A549 (cell line): ENCODE data around the gene TBL1X. TPM values are rescaled to one million over a fixed set of nuclear protein-coding genes. Genes with fewer than 3 reads are reported as not detected.

Experiments used
- ATAC-seq, 2 experiments: fragments of 200-7000 bp in 1 of 2; fragments of >200 bp in 1 of 2; cut with Nextera tagmentation in 1 of 2; cut with Tn5 transposase in 1 of 2; 3 replicates each; pipeline versions ENCODE4 v1.8.0 to v1.9.1; 2018 to 2020; ENCODE audit warnings: mild to moderate bottlenecking in 1 of 2, moderate library complexity in 1 of 2
- CTCF ChIA-PET: fragments of 300-600 bp; sonication (Branson Sonifier 250); formaldehyde crosslinking; extraction: SDS; loops from one replicate; lab custom pipeline; 2021; ENCODE audit warnings: antibody characterized with exemption, inconsistent platforms; lab: Yijun Ruan, JAX
- POLR2A ChIA-PET: fragments of 350-600 bp; formaldehyde crosslinking; extraction: SDS; loops from one replicate; lab custom pipeline; 2021; ENCODE audit warnings: antibody characterized with exemption, inconsistent platforms; lab: Yijun Ruan, JAX
- DNase-seq, 2 experiments: peaks; one replicate each; pipeline versions ENCODE4 v3.0.0 to v3.0.0-alpha.2; 2011 to 2016; ENCODE audit warnings: low read depth in 1 of 2, low spot score in 1 of 2
- FAIRE-seq: peaks from 2 replicates; lab custom pipeline; 2011; peaks lifted over from hg19 to GRCh38; lab: Jason Lieb, UNC
- H3K27ac ChIP-seq, 2 experiments: fragments of >200 bp; sonication (Bioruptor Twin); formaldehyde crosslinking; 3 replicates each; pipeline ENCODE4 v1.5.1; 2016 to 2017
- H3K4me1 ChIP-seq: fragments of >200 bp; sonication (Bioruptor Twin); formaldehyde crosslinking; 3 replicates; pipeline ENCODE4 v1.6.1; 2016
- H3K4me2 ChIP-seq: fragments of >200 bp; sonication (Bioruptor Twin); formaldehyde crosslinking; 3 replicates; pipeline ENCODE4 v1.6.1; 2016
- H3K4me3 ChIP-seq: fragments of >200 bp; sonication (Bioruptor Twin); formaldehyde crosslinking; 3 replicates; pipeline ENCODE4 v1.5.1; 2016
- H3K9me3 ChIP-seq: fragments of >200 bp; sonication (Bioruptor Twin); formaldehyde crosslinking; 3 replicates; pipeline ENCODE4 v1.6.1; 2016
- EP300 ChIP-seq, 2 experiments: fragments of >200 bp; sonication (Bioruptor Twin); formaldehyde crosslinking; IDR thresholded peaks; 2 replicates in 1 of 2; 3 replicates in 1 of 2; pipeline ENCODE4 v1.6.1; 2016 to 2017
- FOSB ChIP-seq: fragments of 250-450 bp; sonication (Bioruptor Pico); IDR thresholded peaks from 2 replicates; pipeline ENCODE4 v1.5.0; 2020; ENCODE audit warnings: mild to moderate bottlenecking, moderate library complexity
- FOSL2 ChIP-seq, 2 experiments: fragments of 450-650 bp in 1 of 2; fragments of >200 bp in 1 of 2; sonication (Bioruptor Twin) in 1 of 2; formaldehyde crosslinking; IDR thresholded peaks; 2 replicates each; pipeline versions ENCODE4 v1.5.0 to v1.6.1; 2016 to 2020; ENCODE audit warnings: mild to moderate bottlenecking in 1 of 2, moderate library complexity in 1 of 2
- FOXS1 ChIP-seq: fragments of 250-450 bp; sonication (Bioruptor Pico); IDR thresholded peaks from 2 replicates; pipeline ENCODE4 v1.5.0; 2020; ENCODE audit warnings: mild to moderate bottlenecking, moderate library complexity
- HDAC2 ChIP-seq: fragments of 200-600 bp; sonication (generic); IDR thresholded peaks from 2 replicates; pipeline ENCODE4 v1.6.1; 2016
- HOXB5 ChIP-seq: fragments of 250-450 bp; sonication (Bioruptor Pico); IDR thresholded peaks from 2 replicates; pipeline ENCODE4 v1.5.0; 2020; ENCODE audit warnings: mild to moderate bottlenecking, moderate library complexity
- JUN ChIP-seq, 2 experiments: fragments of >200 bp; sonication (Bioruptor Twin); formaldehyde crosslinking; IDR thresholded peaks; 2 replicates in 1 of 2; 3 replicates in 1 of 2; pipeline ENCODE4 v1.6.1; 2016 to 2017
- JUNB ChIP-seq: fragments of >200 bp; sonication (Bioruptor Twin); formaldehyde crosslinking; IDR thresholded peaks from 2 replicates; pipeline ENCODE4 v1.6.1; 2016
- MAFK ChIP-seq: fragments of 450-650 bp; IDR thresholded peaks from 2 replicates; pipeline ENCODE4 v1.6.1; 2014; ENCODE audit not compliant: partially characterized antibody
- MAZ ChIP-seq: fragments of 150-350 bp; IDR thresholded peaks from 2 replicates; pipeline ENCODE4 v1.6.1; 2014; ENCODE audit warnings: antibody characterized with exemption, low read depth, low read length, borderline replicate concordance
- POLR2A ChIP-seq: IDR thresholded peaks from 2 replicates; pipeline ENCODE4 v1.6.1; 2012; ENCODE audit warnings: mild to moderate bottlenecking, low read length
- POLR2AphosphoS2 ChIP-seq: conservative IDR thresholded peaks from 2 replicates; pipeline ENCODE4 v1.6.1; 2012; ENCODE audit warnings: low read length, improper control_type of control experiment, inconsistent platforms
- SMC3 ChIP-seq: fragments of >200 bp; sonication (Bioruptor Twin); formaldehyde crosslinking; IDR thresholded peaks from 3 replicates; pipeline ENCODE4 v1.6.1; 2018; ENCODE audit warnings: inconsistent platforms
- ZNF302 ChIP-seq: fragments of 250-450 bp; sonication (Bioruptor Pico); IDR thresholded peaks from 2 replicates; pipeline ENCODE4 v1.9.0; 2021; ENCODE audit warnings: inconsistent platforms, mild to moderate bottlenecking, moderate library complexity
- WGBS: methylation state at CpG from one replicate; pipeline ENCODE4 v1.1.6; 2017; ENCODE audit errors: missing lambda C conversion rate; 5-methylcytosine and 5-hydroxymethylcytosine counted together
- polyA minus RNA-seq: library from RNA; depleted of rRNA, polyadenylated mRNA; stranded (reverse); fragments of >200 nt; gene quantifications from 2 replicates; pipeline ENCODE4 v1.2.3, GENCODE V29; 2011; rRNA and poly(A)+ RNA removed
- polyA plus RNA-seq, 4 experiments: library from polyadenylated mRNA; depleted of rRNA in 3 of 4; stranded (reverse); fragments of >200 nt; fragmentation: RNase III in 1 of 4; extraction: RNeasy Plus Mini Kit Qiagen cat#74134 plus additional on column Dnase treatment in 1 of 4; gene quantifications; 2 replicates in 3 of 4; 3 replicates in 1 of 4; pipeline ENCODE4 v1.2.3, GENCODE V29; 2011 to 2017
- TF ChIP-seq, protein P1 (sequence below): fragments of >200 bp; sonication (Bioruptor Twin); formaldehyde crosslinking; IDR thresholded peaks from 3 replicates; pipeline ENCODE4 v1.5.1; 2016
- TF ChIP-seq, protein P2 (sequence below): IDR thresholded peaks from 2 replicates; pipeline ENCODE4 v1.6.1; 2012; ENCODE audit warnings: low read depth, borderline replicate concordance
- TF ChIP-seq, protein P3 (sequence below): fragments of 450-650 bp; IDR thresholded peaks from 2 replicates; pipeline ENCODE4 v1.6.1; 2014; ENCODE audit warnings: antibody characterized with exemption
- TF ChIP-seq, protein P4 (sequence below): fragments of >200 bp; sonication (Bioruptor Twin); formaldehyde crosslinking; IDR thresholded peaks from 3 replicates; pipeline ENCODE4 v1.6.1; 2016

The TBL1X gene
- polyA plus RNA-seq (2011; rRNA removed), result 18.0 and 21.1 TPM in 2 replicates
- 11.4 and 13.4 TPM in 2 replicates for polyA plus RNA-seq (2012; cell fraction: cytosol; rRNA removed)
- polyA plus RNA-seq (2012; cell fraction: nucleus; rRNA removed), result 14.9 and 18.8 TPM in 2 replicates
- 14.3 to 15.1 TPM (median 14.6 TPM) in 3 replicates for polyA plus RNA-seq (2017; fragmentation: RNase III; extraction: RNeasy Plus Mini Kit Qiagen cat#74134 plus additional on column Dnase treatment)
- 46.1 and 50.7 TPM in 2 replicates for polyA minus RNA-seq

DNA sequence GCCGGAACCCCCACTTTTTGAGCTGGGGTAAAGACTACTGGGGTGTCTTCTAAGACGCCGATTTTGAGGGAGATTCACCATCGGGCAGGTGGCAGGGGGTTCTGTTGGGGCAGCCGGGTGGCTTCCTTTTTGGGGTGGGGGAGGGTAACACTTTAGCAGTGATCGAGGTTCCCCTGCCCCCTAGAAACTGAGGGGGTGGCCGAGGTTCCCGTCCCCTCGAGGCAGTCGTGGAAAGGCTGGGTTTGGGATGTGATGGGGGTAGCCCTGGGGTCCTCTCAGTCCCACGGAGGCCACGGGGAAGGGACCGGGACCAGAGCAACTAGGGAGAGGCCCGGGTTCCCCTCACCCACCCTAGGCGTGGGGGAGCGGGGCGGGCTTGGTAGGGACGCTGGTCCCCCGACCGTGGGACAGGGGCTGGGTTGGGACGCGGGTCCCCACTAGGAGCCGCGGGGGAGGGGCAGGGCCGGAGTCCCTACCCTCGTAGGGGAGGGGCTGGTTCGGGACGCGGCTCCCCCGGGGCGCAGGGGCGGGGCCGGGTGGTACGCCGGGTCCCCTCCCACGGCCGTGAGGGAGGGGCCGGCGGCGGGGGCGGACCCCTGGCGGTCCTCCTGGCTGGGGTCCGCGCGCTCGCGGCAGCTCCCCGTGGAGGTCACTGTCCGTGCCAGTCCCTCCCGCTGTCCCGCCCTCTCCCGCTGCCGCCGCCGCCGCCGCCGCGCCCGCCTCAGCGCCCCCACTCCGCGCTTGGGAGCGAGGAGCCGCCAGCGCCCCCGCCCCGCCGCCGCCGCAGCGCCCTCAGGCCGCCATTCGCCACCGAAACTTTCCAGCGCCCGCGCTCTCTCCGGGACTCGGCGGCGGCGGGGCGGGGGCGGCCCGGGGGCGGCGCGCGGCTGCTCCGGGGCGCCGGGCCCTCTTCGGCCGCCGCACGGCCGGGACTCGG is at the start of gene TBL1X:
Gene TBL1X (plus strand): TSS at position 624 of the 937 bp plus-strand sequence. CDS start 188,529 bp downstream, outside the sequence.
- ChIA-PET POLR2A (no interaction called here), CTCF (interaction anchor here (0.7 to 1.3 kb wide), 4 partner anchors 11 to 654 kb away, joined by 3 to 4 read pairs (median 3); no protein-coding TSS in a partner anchor)
- Histone ChIP-seq H3K9me3 (no peaks in the 10 kb centered on the region), H3K4me3 (peak within 1 kb of the TSS; percentile 91), H3K4me2 (peak within 1 kb of the TSS; percentile 78), H3K27ac (peak within 1 kb of the TSS; percentile 94 to 100), H3K4me1 (peaks cover 37% of the 10 kb centered on the region)
- FAIRE-seq, result no peak
- peak; percentile 56 to 60 for ATAC-seq
- DNase-seq, result peak; percentile 43 to 63
- WGBS, result 20% methylated on average over 4 of the region's 99 CpGs
- TF ChIP-seq EP300 (IDR thresholded peaks at IDR 0.05), result no peak
- no peak for TF ChIP-seq MAZ
- no peak for TF ChIP-seq FOSB (CRISPR knock-in tag)
- TF ChIP-seq JUN (IDR thresholded peaks at IDR 0.05), result peak in 1 of 2 experiments; percentile 32; a peak in 1 of 5 replicates
- TF ChIP-seq POLR2AphosphoS2, result no peak
- TF ChIP-seq ZNF302 (CRISPR knock-in tag), result no peak
- TF ChIP-seq, protein P1, sequence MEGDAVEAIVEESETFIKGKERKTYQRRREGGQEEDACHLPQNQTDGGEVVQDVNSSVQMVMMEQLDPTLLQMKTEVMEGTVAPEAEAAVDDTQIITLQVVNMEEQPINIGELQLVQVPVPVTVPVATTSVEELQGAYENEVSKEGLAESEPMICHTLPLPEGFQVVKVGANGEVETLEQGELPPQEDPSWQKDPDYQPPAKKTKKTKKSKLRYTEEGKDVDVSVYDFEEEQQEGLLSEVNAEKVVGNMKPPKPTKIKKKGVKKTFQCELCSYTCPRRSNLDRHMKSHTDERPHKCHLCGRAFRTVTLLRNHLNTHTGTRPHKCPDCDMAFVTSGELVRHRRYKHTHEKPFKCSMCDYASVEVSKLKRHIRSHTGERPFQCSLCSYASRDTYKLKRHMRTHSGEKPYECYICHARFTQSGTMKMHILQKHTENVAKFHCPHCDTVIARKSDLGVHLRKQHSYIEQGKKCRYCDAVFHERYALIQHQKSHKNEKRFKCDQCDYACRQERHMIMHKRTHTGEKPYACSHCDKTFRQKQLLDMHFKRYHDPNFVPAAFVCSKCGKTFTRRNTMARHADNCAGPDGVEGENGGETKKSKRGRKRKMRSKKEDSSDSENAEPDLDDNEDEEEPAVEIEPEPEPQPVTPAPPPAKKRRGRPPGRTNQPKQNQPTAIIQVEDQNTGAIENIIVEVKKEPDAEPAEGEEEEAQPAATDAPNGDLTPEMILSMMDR, result peak; percentile 17; the same call in 1 of the 3 replicates
- no peak for TF ChIP-seq POLR2A
- no peak for TF ChIP-seq HDAC2
- TF ChIP-seq SMC3, result peak; percentile 31; the same call in 2 of the 3 replicates

DNA sequence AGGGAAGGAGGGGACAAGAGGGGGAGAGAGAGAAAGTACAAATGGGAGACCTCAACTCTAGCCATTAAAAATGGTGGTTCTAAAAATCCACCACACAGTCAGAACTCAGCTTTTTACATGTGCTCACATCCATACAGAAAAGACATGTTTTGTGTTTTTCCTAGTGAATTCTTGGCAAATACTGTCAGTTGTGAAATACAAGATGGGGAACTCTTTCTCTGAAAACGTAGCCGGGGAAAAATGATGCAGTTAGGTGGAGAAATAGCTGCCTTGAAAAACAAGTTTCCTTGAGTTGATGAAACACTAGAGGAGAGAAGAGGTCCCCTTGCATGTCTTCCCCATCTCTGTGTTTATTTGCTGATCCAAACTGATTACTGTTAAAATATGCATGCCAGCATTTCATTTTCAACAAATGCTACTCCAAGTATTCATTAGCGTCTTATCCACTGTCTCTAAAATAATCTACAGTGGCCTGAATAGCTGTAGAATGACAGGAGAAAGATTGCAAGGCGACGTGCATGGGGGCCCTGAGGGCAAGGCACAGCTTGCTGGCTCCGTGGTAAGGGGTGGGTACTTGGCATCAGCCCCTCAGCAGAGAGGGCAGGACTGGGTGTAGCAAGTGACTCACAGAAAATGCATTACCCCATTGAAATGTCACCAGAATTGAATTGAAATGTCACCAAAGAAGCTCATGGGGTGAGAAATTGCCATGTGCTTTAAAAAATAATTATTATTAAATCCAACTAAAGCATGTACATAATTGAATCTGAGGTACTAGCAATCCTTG is 48.1 kb upstream of the TBL1X start:
- Histone ChIP-seq H3K4me1 (peaks cover 11% of the 10 kb centered on the region; the same call in 2 of the 3 replicates), H3K27ac (no peak overlapping the region), H3K4me2 (peak overlapping the region; percentile 39), H3K9me3 (no peaks in the 10 kb centered on the region), H3K4me3 (no peak overlapping the region)
- CTCF ChIA-PET, result no interaction called here
- no peak for DNase-seq
- POLR2A ChIA-PET, result interaction anchor here (0.6 kb wide), 1 partner anchor 873 kb away, joined by 4 read pairs; no protein-coding TSS in a partner anchor
- TF ChIP-seq FOSL2 (IDR thresholded peaks at IDR 0.05), result no peak
- no peak for TF ChIP-seq FOSL2 (CRISPR knock-in tag; IDR thresholded peaks at IDR 0.05)
- no peak for TF ChIP-seq POLR2A
- TF ChIP-seq HOXB5, result no peak
- TF ChIP-seq, protein P2, sequence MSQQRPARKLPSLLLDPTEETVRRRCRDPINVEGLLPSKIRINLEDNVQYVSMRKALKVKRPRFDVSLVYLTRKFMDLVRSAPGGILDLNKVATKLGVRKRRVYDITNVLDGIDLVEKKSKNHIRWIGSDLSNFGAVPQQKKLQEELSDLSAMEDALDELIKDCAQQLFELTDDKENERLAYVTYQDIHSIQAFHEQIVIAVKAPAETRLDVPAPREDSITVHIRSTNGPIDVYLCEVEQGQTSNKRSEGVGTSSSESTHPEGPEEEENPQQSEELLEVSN, result no peak
- TF ChIP-seq FOXS1 (CRISPR knock-in tag), result no peak
- no peak for TF ChIP-seq POLR2AphosphoS2
- no peak for TF ChIP-seq JUNB
- no peak for TF ChIP-seq MAFK
- TF ChIP-seq, protein P3, sequence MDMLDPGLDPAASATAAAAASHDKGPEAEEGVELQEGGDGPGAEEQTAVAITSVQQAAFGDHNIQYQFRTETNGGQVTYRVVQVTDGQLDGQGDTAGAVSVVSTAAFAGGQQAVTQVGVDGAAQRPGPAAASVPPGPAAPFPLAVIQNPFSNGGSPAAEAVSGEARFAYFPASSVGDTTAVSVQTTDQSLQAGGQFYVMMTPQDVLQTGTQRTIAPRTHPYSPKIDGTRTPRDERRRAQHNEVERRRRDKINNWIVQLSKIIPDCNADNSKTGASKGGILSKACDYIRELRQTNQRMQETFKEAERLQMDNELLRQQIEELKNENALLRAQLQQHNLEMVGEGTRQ, result no peak
- TF ChIP-seq, protein P4, sequence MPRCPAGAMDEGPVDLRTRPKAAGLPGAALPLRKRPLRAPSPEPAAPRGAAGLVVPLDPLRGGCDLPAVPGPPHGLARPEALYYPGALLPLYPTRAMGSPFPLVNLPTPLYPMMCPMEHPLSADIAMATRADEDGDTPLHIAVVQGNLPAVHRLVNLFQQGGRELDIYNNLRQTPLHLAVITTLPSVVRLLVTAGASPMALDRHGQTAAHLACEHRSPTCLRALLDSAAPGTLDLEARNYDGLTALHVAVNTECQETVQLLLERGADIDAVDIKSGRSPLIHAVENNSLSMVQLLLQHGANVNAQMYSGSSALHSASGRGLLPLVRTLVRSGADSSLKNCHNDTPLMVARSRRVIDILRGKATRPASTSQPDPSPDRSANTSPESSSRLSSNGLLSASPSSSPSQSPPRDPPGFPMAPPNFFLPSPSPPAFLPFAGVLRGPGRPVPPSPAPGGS, result no peak
- no peak for ATAC-seq
- WGBS, result 49% methylated on average over 6 of the region's 6 CpGs
- no peak for FAIRE-seq
